ENCODE results near the gene EHBP1L1. TPM values are rescaled to one million over a fixed set of nuclear protein-coding genes. Genes with fewer than 3 reads are reported as not detected.
A peak's percentile ranks its signal among the peaks of the same experiment; 100 is the strongest.

The EHBP1L1 gene
- total and polyA plus RNA-seq, 7 donors: 114 to 345 (median 208) TPM

- intact Hi-C loops (cut with DNase I): loop anchor here in 1 of 2 donors (2.0 kb wide), 1 partner anchor 17 kb away; the partner anchor contains the start of gene EHBP1L1
- peak overlapping the region; percentile 99 for H3K27ac ChIP-seq
- TF ChIP-seq, protein P1, sequence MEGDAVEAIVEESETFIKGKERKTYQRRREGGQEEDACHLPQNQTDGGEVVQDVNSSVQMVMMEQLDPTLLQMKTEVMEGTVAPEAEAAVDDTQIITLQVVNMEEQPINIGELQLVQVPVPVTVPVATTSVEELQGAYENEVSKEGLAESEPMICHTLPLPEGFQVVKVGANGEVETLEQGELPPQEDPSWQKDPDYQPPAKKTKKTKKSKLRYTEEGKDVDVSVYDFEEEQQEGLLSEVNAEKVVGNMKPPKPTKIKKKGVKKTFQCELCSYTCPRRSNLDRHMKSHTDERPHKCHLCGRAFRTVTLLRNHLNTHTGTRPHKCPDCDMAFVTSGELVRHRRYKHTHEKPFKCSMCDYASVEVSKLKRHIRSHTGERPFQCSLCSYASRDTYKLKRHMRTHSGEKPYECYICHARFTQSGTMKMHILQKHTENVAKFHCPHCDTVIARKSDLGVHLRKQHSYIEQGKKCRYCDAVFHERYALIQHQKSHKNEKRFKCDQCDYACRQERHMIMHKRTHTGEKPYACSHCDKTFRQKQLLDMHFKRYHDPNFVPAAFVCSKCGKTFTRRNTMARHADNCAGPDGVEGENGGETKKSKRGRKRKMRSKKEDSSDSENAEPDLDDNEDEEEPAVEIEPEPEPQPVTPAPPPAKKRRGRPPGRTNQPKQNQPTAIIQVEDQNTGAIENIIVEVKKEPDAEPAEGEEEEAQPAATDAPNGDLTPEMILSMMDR (IDR thresholded peaks at IDR 0.05): no peak
- H3K36me3 ChIP-seq (ENCODE audit: insufficient read depth in 1 of 2, low read depth in 1 of 2): no peaks in the 10 kb centered on the region
- ATAC-seq (peak in 3 of 4 donors; percentile 25 to 41 (median 39)), DNase-seq (no peak)
- H3K27me3 ChIP-seq (ENCODE audit: insufficient read depth in 3 of 3, low read length in 2 of 3): no peaks in the 10 kb centered on the region
- no peaks in the 10 kb centered on the region for H3K9me3 ChIP-seq
- H3K4me3 ChIP-seq: no peak overlapping the region
- 23 to 27% (median 25%) methylated on average over 5 of the region's 5 CpGs for WGBS, 3 donors
- peaks cover 60% of the 10 kb centered on the region for H3K4me1 ChIP-seq
Observed at GRCh38 chr11:65559951-65560537, 15.8 kb upstream of the EHBP1L1 start.

DNA sequence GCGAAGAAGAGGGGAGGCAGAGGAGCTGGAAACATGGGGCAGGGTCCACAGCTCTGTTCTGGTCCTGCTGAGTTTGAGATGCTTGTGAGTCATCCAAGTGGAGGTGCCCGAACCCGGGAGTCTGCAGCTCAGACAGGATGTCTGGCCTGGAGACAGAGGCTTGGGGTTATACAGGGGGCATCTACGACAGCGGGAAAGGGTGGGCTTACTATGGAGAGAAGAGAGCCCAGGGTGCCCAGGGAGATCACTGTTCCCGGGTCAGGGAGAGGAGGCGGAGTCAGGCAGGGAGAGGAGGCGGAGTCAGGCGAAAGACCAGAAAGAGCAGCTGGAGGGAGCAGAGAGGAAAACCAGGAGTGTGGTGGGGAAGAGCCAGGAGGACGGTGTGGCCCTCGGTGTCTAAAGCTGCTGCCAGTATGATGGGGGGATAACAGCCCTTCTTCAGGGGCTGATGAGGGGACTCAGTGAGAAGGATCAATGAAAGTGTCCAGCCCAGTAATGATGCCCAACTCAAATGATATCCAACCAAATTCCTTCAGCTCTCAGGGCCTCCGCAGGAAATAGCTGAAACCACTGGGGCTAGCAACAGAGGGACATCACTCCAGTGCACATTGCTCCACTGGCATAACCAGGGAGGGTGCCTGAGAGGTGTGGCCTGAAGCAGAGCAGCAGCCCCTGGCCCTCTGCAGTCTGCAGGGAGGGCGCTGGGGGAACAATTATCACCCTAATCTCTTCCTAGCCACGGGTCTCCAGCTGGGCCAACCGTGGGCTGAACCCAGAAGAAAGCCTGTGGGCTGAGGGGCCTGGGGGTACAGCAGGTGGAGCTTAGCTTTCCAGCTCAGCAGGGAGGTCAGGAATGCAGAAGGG lies 15.1 kb upstream of the EHBP1L1 start:
- H3K27me3 ChIP-seq (ENCODE audit: insufficient read depth in 3 of 3, low read length in 2 of 3): no peaks in the 10 kb centered on the region
- TF ChIP-seq, protein P1 (IDR thresholded peaks at IDR 0.05): no peak
- no peaks in the 10 kb centered on the region for H3K36me3 ChIP-seq (ENCODE audit: insufficient read depth in 1 of 2, low read depth in 1 of 2)
- peak; percentile 11 to 41 (median 22) for ATAC-seq
- peak overlapping the region; percentile 99 for H3K27ac ChIP-seq
- DNase-seq: peak; percentile 64 to 77
- no peaks in the 10 kb centered on the region for H3K9me3 ChIP-seq
- H3K4me1 ChIP-seq: peaks cover 53% of the 10 kb centered on the region
- 16 to 20% (median 18%) methylated on average over 14 to 15 of the region's 15 CpGs for WGBS, 3 donors
- intact Hi-C loops (cut with DNase I): no loop called here
- peak overlapping the region; percentile 15 for H3K4me3 ChIP-seq

DNA sequence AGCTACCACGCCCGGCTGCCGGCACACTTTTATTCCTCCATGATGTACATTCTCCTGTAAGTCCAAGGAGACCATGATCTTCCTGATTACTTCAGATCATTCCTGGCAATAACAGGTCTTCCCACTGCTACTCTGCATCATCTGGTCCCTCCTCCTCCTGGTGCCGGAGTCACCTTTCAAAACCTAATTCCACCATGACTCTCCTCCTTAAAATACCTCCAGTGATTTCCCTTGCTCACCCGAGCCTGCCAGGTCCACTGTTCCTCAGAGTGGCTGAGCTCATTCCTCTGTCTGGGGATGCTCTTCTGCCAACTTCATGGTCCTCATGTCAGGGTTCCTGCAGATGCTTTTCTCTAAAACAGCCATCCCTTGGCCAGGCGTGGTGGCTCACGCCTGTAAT lies 13.8 kb upstream of the EHBP1L1 start:
- intact Hi-C loops (cut with DNase I): no loop called here
- DNase-seq: no peak
- H3K27me3 ChIP-seq (ENCODE audit: insufficient read depth in 3 of 3, low read length in 2 of 3): no peaks in the 10 kb centered on the region
- TF ChIP-seq, protein P1 (IDR thresholded peaks at IDR 0.05): no peak
- H3K4me1 ChIP-seq: peaks cover 41% of the 10 kb centered on the region
- no peaks in the 10 kb centered on the region for H3K36me3 ChIP-seq (ENCODE audit: insufficient read depth in 1 of 2, low read depth in 1 of 2)
- H3K4me3 ChIP-seq: no peak overlapping the region
- H3K9me3 ChIP-seq: no peaks in the 10 kb centered on the region
- H3K27ac ChIP-seq: peak overlapping the region; percentile 99
- peak in 3 of 4 donors; percentile 32 to 58 (median 47) for ATAC-seq
- 44 to 73% (median 54%) methylated on average over 7 of the region's 7 CpGs for WGBS, 3 donors

DNA sequence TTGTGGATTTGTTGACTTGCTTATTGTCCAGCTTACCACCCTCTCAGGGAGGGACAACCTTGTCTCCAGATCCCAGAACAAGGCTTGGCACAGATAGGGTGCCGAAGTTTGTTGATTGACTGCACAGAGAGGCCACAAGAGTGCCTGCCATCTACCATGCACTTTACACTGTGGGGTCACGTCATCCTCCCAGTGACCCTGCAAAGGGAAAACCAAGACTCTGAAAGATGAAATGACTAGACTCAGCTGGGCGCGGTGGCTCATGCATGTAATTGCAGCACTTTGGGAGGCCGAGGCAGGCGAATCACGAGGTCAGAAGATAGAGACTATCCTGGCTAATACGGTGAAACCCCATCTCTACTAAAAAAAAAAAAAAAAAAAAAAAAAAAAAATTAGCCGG lies 13.1 kb upstream of the EHBP1L1 start:
- H3K4me1 ChIP-seq: peaks cover 41% of the 10 kb centered on the region
- ATAC-seq (no peak), DNase-seq (no peak)
- intact Hi-C loops (cut with DNase I): no loop called here
- H3K4me3 ChIP-seq: no peak overlapping the region
- no peaks in the 10 kb centered on the region for H3K27me3 ChIP-seq (ENCODE audit: insufficient read depth in 3 of 3, low read length in 2 of 3)
- TF ChIP-seq, protein P1 (IDR thresholded peaks at IDR 0.05): no peak
- 79 to 92% (median 80%) methylated on average over 8 to 9 of the region's 9 CpGs for WGBS, 3 donors
- H3K9me3 ChIP-seq: no peaks in the 10 kb centered on the region
- peaks cover 0 to 2% of the 10 kb centered on the region in 2 donors for H3K36me3 ChIP-seq (ENCODE audit: insufficient read depth in 1 of 2, low read depth in 1 of 2)
- H3K27ac ChIP-seq: peak overlapping the region; percentile 99

Data from psoas muscle (tissue), 8 donors.